HepG2 (cell line): ENCODE results near the gene ARVCF. TPM values are rescaled to one million over a fixed set of nuclear protein-coding genes. Genes with fewer than 3 reads are reported as not detected.

Experiments
- CBX5 ChIP-seq: sonication (generic); formaldehyde crosslinking; IDR thresholded peaks from 2 replicates; pipeline ENCODE4 v1.4.0; 2020; ENCODE audit warnings: missing genetic modification reagents, borderline replicate concordance
- FOXO4 ChIP-seq: sonication (generic); formaldehyde crosslinking; conservative IDR thresholded peaks from 2 replicates; pipeline ENCODE4 v1.8.1; 2023; ENCODE audit warnings: missing genetic modification reagents
- HNF4A ChIP-seq: sonication (generic); formaldehyde crosslinking; IDR thresholded peaks from 2 replicates; pipeline ENCODE4 v1.4.0; 2020; ENCODE audit warnings: missing genetic modification reagents
- KLF6 ChIP-seq: IDR thresholded peaks from 2 replicates; pipeline ENCODE4 v1.8.0; 2016; ENCODE audit warnings: missing biosample characterization, missing genetic modification reagents
- MLXIP ChIP-seq: sonication (generic); formaldehyde crosslinking; IDR thresholded peaks from 2 replicates; pipeline ENCODE4 v1.9.0; 2021; ENCODE audit warnings: missing genetic modification reagents, borderline replicate concordance
- POGK ChIP-seq: sonication (generic); formaldehyde crosslinking; conservative IDR thresholded peaks from 2 replicates; pipeline ENCODE4 v1.8.0; 2022; ENCODE audit warnings: mild to moderate bottlenecking, moderate library complexity, missing genetic modification reagents
- POLR2A ChIP-seq, 2 experiments: IDR thresholded peaks; 2 replicates each; pipeline ENCODE4 v1.6.1; 2011; ENCODE audit warnings: low read depth in 2 of 2, low read length in 2 of 2, mild to moderate bottlenecking in 1 of 2, moderate library complexity in 1 of 2; ENCODE audit not compliant: insufficient read depth in 1 of 2
- SOX5 ChIP-seq: IDR thresholded peaks from 2 replicates; pipeline ENCODE4 v1.6.1; 2016; ENCODE audit warnings: borderline replicate concordance
- SPEN ChIP-seq: sonication (generic); formaldehyde crosslinking; IDR thresholded peaks from 2 replicates; pipeline ENCODE4 v1.5.1; 2020; ENCODE audit warnings: low read depth, mild to moderate bottlenecking, missing genetic modification reagents
- TAF15 ChIP-seq: fragments of 200-400 bp; formaldehyde crosslinking; IDR thresholded peaks from one replicate; pipeline ENCODE4 v1.6.1; 2018; ENCODE audit warnings: mild to moderate bottlenecking, low read depth, low read length; ENCODE audit not compliant: poor library complexity, severe bottlenecking
- ZBTB7A ChIP-seq: sonication (generic); formaldehyde crosslinking; IDR thresholded peaks from 2 replicates; pipeline ENCODE4 v1.8.0; 2022; ENCODE audit warnings: mild to moderate bottlenecking, missing genetic modification reagents
- ZBTB7B ChIP-seq: sonication (generic); formaldehyde crosslinking; IDR thresholded peaks from 2 replicates; pipeline ENCODE4 v1.4.0; 2020; ENCODE audit warnings: missing genetic modification reagents
- ZFP41 ChIP-seq: sonication (generic); formaldehyde crosslinking; IDR thresholded peaks from 2 replicates; pipeline ENCODE4 v1.4.0; 2020; ENCODE audit warnings: mild to moderate bottlenecking, missing genetic modification reagents, borderline replicate concordance
- ZMAT5 ChIP-seq: sonication (generic); formaldehyde crosslinking; IDR thresholded peaks from 2 replicates; pipeline ENCODE4 v1.5.0; 2020; ENCODE audit warnings: mild to moderate bottlenecking, low read depth, missing genetic modification reagents, borderline replicate concordance
- ZNF333 ChIP-seq: sonication (generic); formaldehyde crosslinking; IDR thresholded peaks from 2 replicates; pipeline ENCODE4 v1.4.0; 2020; ENCODE audit warnings: mild to moderate bottlenecking, missing genetic modification reagents, borderline replicate concordance
- ZNF609 ChIP-seq: sonication (generic); formaldehyde crosslinking; IDR thresholded peaks from 2 replicates; pipeline ENCODE4 v1.4.0; 2020; ENCODE audit warnings: mild to moderate bottlenecking, missing genetic modification reagents, borderline replicate concordance
- ZNF879 ChIP-seq: sonication (generic); formaldehyde crosslinking; IDR thresholded peaks from 2 replicates; pipeline ENCODE4 v1.8.1; 2023; ENCODE audit warnings: missing genetic modification reagents
- polyA plus RNA-seq, 8 experiments: library from polyadenylated mRNA; depleted of rRNA in 3 of 8; stranded (reverse) in 7 of 8; unstranded in 1 of 8; fragments of >200 nt; fragmentation: Illumina TruSeq in 4 of 8; extraction: Trizol in 4 of 8; gene quantifications; 2 replicates each; pipeline versions ENCODE4 v1.2.1 to v1.2.3, GENCODE V29; 2011 to 2016; ENCODE audit warnings: low read depth in 4 of 8, missing spikeins in 1 of 8, mixed read lengths in 1 of 8; ENCODE audit not compliant: insufficient read depth in 1 of 8
- total RNA-seq, 5 experiments: library from RNA; depleted of rRNA; stranded (reverse); fragments of >200 nt; fragmentation: Illumina TruSeq; extraction: Trizol; gene quantifications; 2 replicates each; pipeline ENCODE4 v1.2.3, GENCODE V29; 2016; ENCODE audit warnings: low read depth in 1 of 5

ARVCF gene
- total and polyA plus RNA-seq, 2 of the 13 experiments (the other 11 are each of a cell fraction or from before 2014, with no cell fraction given), result 16.4 to 17.7 TPM

- TF ChIP-seq POGK (CRISPR knock-in tag), result 0 out of 2 replicates have a peak, but pooled peaks have one; percentile 43
- peak; percentile 42 for TF ChIP-seq ZBTB7A (CRISPR knock-in tag)
- TF ChIP-seq ZNF333, result peak; percentile 35; the same call in 1 of the 2 replicates
- TF ChIP-seq POLR2A (IDR thresholded peaks at IDR 0.05; ENCODE audit: insufficient read depth in 1 of 2, low read depth in 2 of 2, low read length in 2 of 2), result peak in 1 of 2 experiments; percentile 57; a peak in 2 of 4 replicates
- no peak for TF ChIP-seq ZBTB7B (CRISPR knock-in tag)
- no peak for TF ChIP-seq TAF15
- no peak for TF ChIP-seq MLXIP (CRISPR knock-in tag)
- 0 out of 2 replicates have a peak, but pooled peaks have one; percentile 2 for TF ChIP-seq SOX5 (CRISPR knock-in tag)
- no peak for TF ChIP-seq HNF4A
- 0 out of 2 replicates have a peak, but pooled peaks have one; percentile 77 for TF ChIP-seq ZMAT5
- no peak for TF ChIP-seq ZNF879 (CRISPR knock-in tag)
- no peak for TF ChIP-seq KLF6 (CRISPR knock-in tag)
- 0 out of 2 replicates have a peak, but pooled peaks have one; percentile 26 for TF ChIP-seq ZFP41 (CRISPR knock-in tag)
- TF ChIP-seq FOXO4 (CRISPR knock-in tag), result no peak
- no peak for TF ChIP-seq ZNF609 (CRISPR knock-in tag)
- no peak for TF ChIP-seq CBX5 (CRISPR knock-in tag)
- peak; percentile 13; the same call in 1 of the 2 replicates for TF ChIP-seq SPEN (CRISPR knock-in tag)
Measured at GRCh38 chr22:19971276-19972124, 45.1 kb downstream of the ARVCF start (continued).
